GM21390 (cell line): ENCODE measurements around the gene CD2AP.
"Not testable (repeated sequence)": the region's sequence is repeated elsewhere in the genome, so short reads cannot be mapped to it uniquely, and the experiment has no call there.

Experiments
- ATAC-seq: cut with Tn5 transposase; IDR thresholded peaks from one replicate; pipeline ENCODE4 v1.9.1; 2021; ENCODE audit not compliant: unreplicated experiment

The CD2AP gene

GRCh38 chr6:47456536-47456975 lies 21.0 kb upstream of the CD2AP start:
- ATAC-seq = no peak

- no peak for ATAC-seq
Observed at GRCh38 chr6:47457370-47457769, 20.2 kb upstream of the CD2AP start.

GRCh38 chr6:47464052-47464451 lies 13.5 kb upstream of the CD2AP start:
- ATAC-seq = no peak

- no peak for ATAC-seq
Observed at GRCh38 chr6:47465117-47465516, 12.5 kb upstream of the CD2AP start.

- no peak for ATAC-seq
Observed at GRCh38 chr6:47471911-47472310, 5.7 kb upstream of the CD2AP start.

- ATAC-seq = no peak
Observed at GRCh38 chr6:47473791-47474346, 3.7 kb upstream of the CD2AP start.

- ATAC-seq = no peak
Observed at GRCh38 chr6:47475319-47475816, 2.2 kb upstream of the CD2AP start.

- no peak for ATAC-seq
Observed at GRCh38 chr6:47476781-47477496, 650 bp upstream of the CD2AP start.

- ATAC-seq = peak; percentile 32
Observed at GRCh38 chr6:47478233-47479139, 897 bp downstream of the CD2AP start.

GRCh38 chr6:47479140-47479508 lies 1.5 kb downstream of the CD2AP start:
- ATAC-seq = no peak

- ATAC-seq = no peak
Observed at GRCh38 chr6:47479874-47480273, 2.3 kb downstream of the CD2AP start.

- ATAC-seq = not testable (repeated sequence)
Observed at GRCh38 chr6:47481213-47481612, 3.6 kb downstream of the CD2AP start.

- ATAC-seq = no peak
Observed at GRCh38 chr6:47481806-47482205, 4.2 kb downstream of the CD2AP start.

GRCh38 chr6:47483516-47483852 lies 5.9 kb downstream of the CD2AP start:
- peak; percentile 25 for ATAC-seq

- ATAC-seq = peak; percentile 49
Observed at GRCh38 chr6:47483853-47484546, 6.4 kb downstream of the CD2AP start.

GRCh38 chr6:47484616-47485015 lies 7.0 kb downstream of the CD2AP start:
- ATAC-seq = no peak

GRCh38 chr6:47485083-47485482 lies 7.5 kb downstream of the CD2AP start:
- ATAC-seq = no peak

- ATAC-seq = no peak
Observed at GRCh38 chr6:47485491-47486135, 8.0 kb downstream of the CD2AP start.

GRCh38 chr6:47489995-47490394 lies 12.4 kb downstream of the CD2AP start:
- no peak for ATAC-seq

GRCh38 chr6:47490676-47491075 lies 13.1 kb downstream of the CD2AP start:
- no peak for ATAC-seq

- ATAC-seq = no peak
Observed at GRCh38 chr6:47492355-47492754, 14.8 kb downstream of the CD2AP start.
